GM21825 (cell line): ENCODE data around the gene OR10J1.
"Not testable (repeated sequence)": the region's sequence is repeated elsewhere in the genome, so short reads cannot be mapped to it uniquely, and the experiment has no call there.

Source experiments
- ATAC-seq: cut with Tn5 transposase; IDR thresholded peaks from one replicate; pipeline ENCODE4 v1.9.1; 2021; ENCODE audit warnings: mild to moderate bottlenecking, moderate library complexity; ENCODE audit not compliant: unreplicated experiment

OR10J1 gene, protein sequence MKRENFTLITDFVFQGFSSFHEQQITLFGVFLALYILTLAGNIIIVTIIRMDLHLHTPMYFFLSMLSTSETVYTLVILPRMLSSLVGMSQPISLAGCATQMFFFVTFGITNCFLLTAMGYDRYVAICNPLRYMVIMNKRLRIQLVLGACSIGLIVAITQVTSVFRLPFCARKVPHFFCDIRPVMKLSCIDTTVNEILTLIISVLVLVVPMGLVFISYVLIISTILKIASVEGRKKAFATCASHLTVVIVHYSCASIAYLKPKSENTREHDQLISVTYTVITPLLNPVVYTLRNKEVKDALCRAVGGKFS

DNA sequence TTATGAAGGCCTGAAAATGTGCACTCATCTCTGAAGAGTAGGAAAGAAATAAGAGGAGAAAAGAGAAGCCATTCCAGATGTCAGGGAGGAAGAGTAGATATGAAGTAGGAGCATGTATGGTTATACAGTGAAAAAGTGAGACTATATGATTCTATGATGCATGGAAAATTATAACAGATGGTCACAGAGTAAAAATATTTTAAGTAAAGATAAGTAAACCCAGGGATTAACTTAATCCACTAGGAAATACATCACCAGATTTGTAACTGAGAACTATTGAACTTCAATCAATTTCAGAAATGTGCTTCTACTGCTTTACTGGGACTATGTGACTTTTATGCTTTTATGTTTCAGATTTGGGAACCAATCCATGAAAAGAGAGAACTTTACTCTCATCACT, at the start of gene OR10J1:
OR10J1 (plus strand) TSS at position 301 of the 400 bp plus-strand sequence; CDS start at position 371, 70 bp downstream.
- ATAC-seq, result no peak

GRCh38 chr1:159406821-159407220, 32.7 kb upstream of the OR10J1 start:
- no peak for ATAC-seq

GRCh38 chr1:159408862-159409400, 30.6 kb upstream of the OR10J1 start:
- ATAC-seq, result no peak

DNA sequence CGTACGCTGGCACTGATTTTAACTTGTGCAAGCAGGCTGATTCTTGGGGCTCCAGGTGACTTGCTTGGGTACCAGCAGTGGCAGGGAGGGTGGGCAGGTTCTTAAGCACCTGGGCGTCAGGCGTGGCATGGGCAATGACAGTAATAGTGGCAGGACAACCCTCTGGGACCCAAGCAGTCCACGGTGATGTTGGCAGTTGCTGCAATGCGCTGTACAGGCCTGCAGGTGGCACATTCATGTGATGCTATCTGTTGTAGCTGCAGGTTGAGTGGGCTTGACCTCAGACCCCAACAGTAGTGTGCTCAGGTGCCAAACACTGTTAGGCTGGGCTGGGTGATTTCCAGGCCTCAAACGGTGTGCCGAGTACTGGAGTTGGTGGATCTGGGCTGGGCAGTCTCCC, 17.7 kb upstream of the OR10J1 start:
- no peak for ATAC-seq

DNA sequence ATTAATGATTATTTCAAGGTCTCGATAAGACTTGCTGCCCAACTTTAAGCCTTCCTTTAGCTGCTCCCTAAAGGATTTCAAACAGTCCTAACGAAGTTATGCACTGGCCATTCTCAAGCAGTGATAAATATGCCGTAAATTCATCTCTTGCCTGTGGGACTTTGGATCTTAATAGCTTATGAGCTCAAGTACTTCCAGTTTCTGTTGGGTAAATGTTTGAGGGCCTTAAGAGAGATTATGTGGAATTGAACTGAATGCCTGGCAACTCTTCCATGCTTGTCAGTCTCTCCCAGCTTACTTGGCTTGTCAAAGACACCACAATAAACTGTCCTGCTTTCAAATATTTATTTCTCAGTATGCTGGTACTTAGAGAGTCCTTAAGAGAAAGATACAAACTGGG, 11.0 kb upstream of the OR10J1 start:
- ATAC-seq, result no peak

DNA sequence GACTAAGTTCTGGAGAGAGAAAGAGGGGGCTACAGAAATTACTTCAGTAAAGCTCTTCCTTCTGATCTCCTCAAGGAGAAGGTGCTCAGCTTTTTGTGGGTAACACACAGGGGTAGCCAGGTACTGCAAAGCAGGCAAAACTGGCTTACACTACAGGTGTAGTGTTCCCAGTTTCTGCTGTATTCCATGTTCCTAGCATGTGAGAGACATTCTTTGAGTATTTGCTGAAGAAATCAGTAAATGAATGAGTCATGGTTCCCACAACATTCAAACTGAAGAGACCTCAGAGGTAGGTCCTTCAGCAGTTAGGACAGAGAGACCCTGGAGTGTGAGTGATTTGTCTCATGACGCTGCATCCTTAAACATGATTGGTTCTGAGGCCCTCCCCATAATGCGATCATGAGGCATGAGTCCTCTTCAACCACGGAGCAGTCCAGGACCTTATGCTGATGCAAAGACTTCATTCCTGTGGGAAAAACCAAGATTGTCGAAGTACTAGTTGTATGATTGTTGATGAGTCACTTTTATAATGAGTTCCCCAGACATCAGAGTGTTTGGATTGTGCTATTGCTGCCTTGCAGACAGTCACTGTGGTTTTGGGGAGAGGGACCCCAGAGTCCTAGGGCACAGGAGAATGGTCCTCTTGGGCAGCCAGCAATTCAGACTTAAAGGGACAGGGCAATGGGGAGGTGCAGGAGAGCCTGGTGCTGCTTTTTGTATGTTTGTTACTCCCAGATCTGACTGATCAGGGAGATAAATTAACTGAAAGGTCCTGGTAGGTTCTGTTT, 10.3 kb upstream of the OR10J1 start:
- ATAC-seq, result no peak

GRCh38 chr1:159430985-159431384, 8.5 kb upstream of the OR10J1 start:
- ATAC-seq, result no peak

GRCh38 chr1:159431904-159432303, 7.6 kb upstream of the OR10J1 start, which contains the start of gene OR10J4:
Gene OR10J4 (plus strand): TSS chr1:159432204.
- no peak for ATAC-seq

GRCh38 chr1:159436469-159436868, 3.1 kb upstream of the OR10J1 start:
- no peak for ATAC-seq

- ATAC-seq, result no peak
Measured at GRCh38 chr1:159441360-159441759, 1.8 kb downstream of the OR10J1 start.

GRCh38 chr1:159442428-159442827, 2.9 kb downstream of the OR10J1 start:
- ATAC-seq, result no peak

- ATAC-seq, result no peak
Measured at GRCh38 chr1:159443066-159443750, 3.7 kb downstream of the OR10J1 start.

GRCh38 chr1:159444511-159444910, 5.0 kb downstream of the OR10J1 start:
- no peak for ATAC-seq

DNA sequence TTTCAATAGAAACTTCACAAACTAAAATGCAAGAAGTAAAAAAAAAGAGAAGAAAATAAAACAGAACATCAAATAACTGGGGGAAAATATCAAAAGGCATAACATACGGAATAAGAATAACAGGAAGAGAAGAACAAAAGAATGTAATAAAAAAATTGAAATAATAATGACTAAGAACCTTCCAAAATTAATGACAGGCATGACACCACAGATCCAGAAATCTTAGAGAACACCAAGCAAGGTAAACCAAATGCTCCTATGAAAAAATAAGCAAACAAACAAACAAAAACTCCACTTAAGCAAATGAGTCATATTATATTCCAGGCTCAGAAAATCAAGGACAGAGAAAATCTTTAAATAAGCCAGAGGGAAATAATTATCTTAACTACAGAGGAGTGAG, 8.7 kb downstream of the OR10J1 start:
- no peak for ATAC-seq

- not testable (repeated sequence) for ATAC-seq
Measured at GRCh38 chr1:159449605-159450004, 10.1 kb downstream of the OR10J1 start.

DNA sequence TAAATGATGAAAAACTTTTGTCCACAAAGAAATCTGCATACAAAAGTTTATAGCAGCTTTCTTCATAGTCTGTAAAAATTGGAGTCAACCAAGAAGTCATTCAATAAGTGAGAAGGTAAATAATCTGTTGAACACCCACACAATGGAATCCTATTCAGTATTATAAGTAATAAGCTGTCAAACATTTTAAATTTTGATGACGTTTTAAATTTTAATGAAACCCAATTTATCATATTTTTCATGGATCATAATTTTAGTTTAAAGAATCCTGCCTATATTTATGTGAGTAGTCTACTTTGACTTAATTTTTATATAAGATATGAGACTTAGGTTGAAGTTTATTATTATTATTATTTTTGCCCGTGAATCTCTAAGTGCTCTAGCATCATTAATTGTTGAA, 20.0 kb downstream of the OR10J1 start:
- ATAC-seq, result no peak

DNA sequence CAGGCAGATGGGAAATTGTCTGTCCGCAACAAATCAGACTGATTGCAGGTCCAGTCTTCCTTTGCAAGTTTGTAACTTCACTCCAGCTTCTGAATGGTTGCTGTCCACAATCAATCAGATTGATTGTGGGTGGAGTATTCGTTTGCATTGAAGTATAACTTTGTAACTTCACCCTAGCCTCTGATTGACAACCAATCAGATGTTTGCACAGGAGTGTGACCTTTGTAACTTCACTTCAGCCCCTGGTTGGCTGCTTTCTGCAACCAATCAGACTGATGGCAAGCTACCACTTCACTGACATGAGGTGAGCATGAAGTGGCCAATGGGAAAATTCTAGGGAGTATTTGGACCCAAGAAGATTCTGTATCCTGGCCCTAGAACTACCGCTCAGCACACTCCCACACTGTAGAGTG, 25.7 kb downstream of the OR10J1 start:
- ATAC-seq, result no peak

GRCh38 chr1:159468321-159468720, 28.8 kb downstream of the OR10J1 start:
- no peak for ATAC-seq

- no peak for ATAC-seq
Measured at GRCh38 chr1:159469921-159470533, 30.5 kb downstream of the OR10J1 start.

- no peak for ATAC-seq
Measured at GRCh38 chr1:159473335-159473734, 33.8 kb downstream of the OR10J1 start.

DNA sequence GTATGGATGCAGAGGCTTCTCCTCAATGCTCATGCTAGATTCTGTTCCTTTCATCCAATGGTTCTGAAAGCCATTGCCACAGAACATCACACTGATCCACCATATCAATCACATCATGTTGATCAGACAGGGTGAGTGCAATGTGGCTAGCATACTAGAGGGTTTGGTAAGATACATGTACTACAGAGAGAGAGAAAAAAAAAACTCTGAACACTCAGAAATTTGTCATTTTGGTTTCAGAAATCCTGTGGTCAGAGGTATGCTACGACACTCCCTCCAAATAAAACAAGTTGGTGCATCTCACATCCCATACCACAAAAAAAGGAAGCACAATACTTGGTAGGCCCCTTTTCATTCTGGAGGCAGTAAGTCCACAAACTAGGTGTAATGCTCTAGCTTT, 35.4 kb downstream of the OR10J1 start:
- ATAC-seq, result no peak
